Measurements from ENCODE around the gene UMODL1. TPM values are rescaled to one million over a fixed set of nuclear protein-coding genes. Genes with fewer than 3 reads are reported as not detected.
A peak's percentile ranks its signal among the peaks of the same experiment; 100 is the strongest.

Gene UMODL1
- total RNA-seq, 1 experiment from 2014 or later = not detected

- H3K4me1 Mint-ChIP-seq (ENCODE audit: low read depth, unreplicated experiment) = peaks cover 20% of the 10 kb centered on the region
- CTCF ChIA-PET = no interaction called here
- H3K36me3 Mint-ChIP-seq (ENCODE audit: insufficient read depth, unreplicated experiment) = no peaks in the 10 kb centered on the region
- DNase-seq = no peak
- BruUV-seq (replicated peaks) = no TSS peak
- H3K27ac Mint-ChIP-seq (ENCODE audit: unreplicated experiment) = no peak overlapping the region
- H3K4me3 Mint-ChIP-seq (ENCODE audit: low read depth, unreplicated experiment) = no peak overlapping the region
- TF ChIP-seq, protein P1, sequence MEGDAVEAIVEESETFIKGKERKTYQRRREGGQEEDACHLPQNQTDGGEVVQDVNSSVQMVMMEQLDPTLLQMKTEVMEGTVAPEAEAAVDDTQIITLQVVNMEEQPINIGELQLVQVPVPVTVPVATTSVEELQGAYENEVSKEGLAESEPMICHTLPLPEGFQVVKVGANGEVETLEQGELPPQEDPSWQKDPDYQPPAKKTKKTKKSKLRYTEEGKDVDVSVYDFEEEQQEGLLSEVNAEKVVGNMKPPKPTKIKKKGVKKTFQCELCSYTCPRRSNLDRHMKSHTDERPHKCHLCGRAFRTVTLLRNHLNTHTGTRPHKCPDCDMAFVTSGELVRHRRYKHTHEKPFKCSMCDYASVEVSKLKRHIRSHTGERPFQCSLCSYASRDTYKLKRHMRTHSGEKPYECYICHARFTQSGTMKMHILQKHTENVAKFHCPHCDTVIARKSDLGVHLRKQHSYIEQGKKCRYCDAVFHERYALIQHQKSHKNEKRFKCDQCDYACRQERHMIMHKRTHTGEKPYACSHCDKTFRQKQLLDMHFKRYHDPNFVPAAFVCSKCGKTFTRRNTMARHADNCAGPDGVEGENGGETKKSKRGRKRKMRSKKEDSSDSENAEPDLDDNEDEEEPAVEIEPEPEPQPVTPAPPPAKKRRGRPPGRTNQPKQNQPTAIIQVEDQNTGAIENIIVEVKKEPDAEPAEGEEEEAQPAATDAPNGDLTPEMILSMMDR (IDR thresholded peaks at IDR 0.05; ENCODE audit: unreplicated experiment) = no peak
- intact Hi-C loops (cut with micrococcal nuclease; ENCODE audit: unreplicated experiment) = no loop called here
- H3K27me3 Mint-ChIP-seq (ENCODE audit: unreplicated experiment) = peaks cover 9% of the 10 kb centered on the region
- peaks cover 3% of the 10 kb centered on the region for H3K9me3 Mint-ChIP-seq (ENCODE audit: low read depth, unreplicated experiment)
Measured at GRCh38 chr21:42096566-42096965, 25.4 kb downstream of the UMODL1 start.

GRCh38 chr21:42097274-42097673 is 26.2 kb downstream of the UMODL1 start:
- H3K27ac Mint-ChIP-seq (ENCODE audit: unreplicated experiment) = peak overlapping the region; percentile 76
- peaks cover 20% of the 10 kb centered on the region for H3K4me1 Mint-ChIP-seq (ENCODE audit: low read depth, unreplicated experiment)
- no peak overlapping the region for H3K4me3 Mint-ChIP-seq (ENCODE audit: low read depth, unreplicated experiment)
- peaks cover 2% of the 10 kb centered on the region for H3K27me3 Mint-ChIP-seq (ENCODE audit: unreplicated experiment)
- H3K36me3 Mint-ChIP-seq (ENCODE audit: insufficient read depth, unreplicated experiment) = no peaks in the 10 kb centered on the region
- DNase-seq = no peak
- intact Hi-C loops (cut with micrococcal nuclease; ENCODE audit: unreplicated experiment) = no loop called here
- CTCF ChIA-PET = interaction anchor here (0.6 to 1.3 kb wide), 3 partner anchors 11 to 33 kb away, joined by 3 to 5 read pairs (median 4); no protein-coding TSS in a partner anchor
- H3K9me3 Mint-ChIP-seq (ENCODE audit: low read depth, unreplicated experiment) = peaks cover 3% of the 10 kb centered on the region
- BruUV-seq (replicated peaks) = no TSS peak
- TF ChIP-seq, protein P1 (IDR thresholded peaks at IDR 0.05; ENCODE audit: unreplicated experiment) = no peak

DNA sequence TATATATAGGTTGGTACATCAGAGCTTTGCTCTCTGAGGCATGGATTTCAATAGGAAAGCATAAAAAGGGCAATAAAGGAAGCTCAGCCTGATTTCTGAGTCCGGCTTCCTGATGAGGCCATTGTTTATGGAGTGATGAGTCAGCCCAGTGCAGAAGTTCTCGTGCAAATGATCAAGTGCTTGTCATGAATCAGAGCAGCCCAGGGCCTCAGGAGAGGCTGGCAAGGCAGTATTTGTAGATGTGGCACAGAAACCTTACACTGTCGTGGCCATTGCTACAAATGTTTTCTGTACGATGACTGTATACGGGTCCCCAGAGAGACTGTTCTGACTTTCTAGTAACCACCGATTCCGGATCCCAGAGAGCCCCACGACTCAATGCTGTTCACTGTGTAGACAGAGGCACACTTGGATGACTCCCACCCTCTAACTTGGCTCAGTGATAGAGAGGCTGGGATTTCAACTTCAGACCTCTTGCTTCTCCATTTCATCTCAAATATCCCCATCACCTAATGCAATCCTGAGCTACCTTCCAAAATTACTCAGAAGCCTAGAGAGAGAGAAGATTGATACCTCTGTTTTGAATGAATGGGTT is 26.8 kb downstream of the UMODL1 start:
- Mint-ChIP-seq H3K36me3 (ENCODE audit: insufficient read depth, unreplicated experiment) (no peaks in the 10 kb centered on the region), H3K4me3 (ENCODE audit: low read depth, unreplicated experiment) (no peak overlapping the region), H3K9me3 (ENCODE audit: low read depth, unreplicated experiment) (peaks cover 3% of the 10 kb centered on the region), H3K27me3 (ENCODE audit: unreplicated experiment) (no peaks in the 10 kb centered on the region), H3K4me1 (ENCODE audit: low read depth, unreplicated experiment) (peaks cover 20% of the 10 kb centered on the region), H3K27ac (ENCODE audit: unreplicated experiment) (peak overlapping the region; percentile 44)
- TF ChIP-seq, protein P1 (IDR thresholded peaks at IDR 0.05; ENCODE audit: unreplicated experiment) = no peak
- peak; percentile 59 for DNase-seq
- CTCF ChIA-PET = interaction anchor here (0.6 to 1.3 kb wide), 4 partner anchors 10 to 34 kb away, joined by 3 to 5 read pairs (median 4); no protein-coding TSS in a partner anchor
- no TSS peak for BruUV-seq (replicated peaks)
- intact Hi-C loops (cut with micrococcal nuclease; ENCODE audit: unreplicated experiment) = no loop called here

DNA sequence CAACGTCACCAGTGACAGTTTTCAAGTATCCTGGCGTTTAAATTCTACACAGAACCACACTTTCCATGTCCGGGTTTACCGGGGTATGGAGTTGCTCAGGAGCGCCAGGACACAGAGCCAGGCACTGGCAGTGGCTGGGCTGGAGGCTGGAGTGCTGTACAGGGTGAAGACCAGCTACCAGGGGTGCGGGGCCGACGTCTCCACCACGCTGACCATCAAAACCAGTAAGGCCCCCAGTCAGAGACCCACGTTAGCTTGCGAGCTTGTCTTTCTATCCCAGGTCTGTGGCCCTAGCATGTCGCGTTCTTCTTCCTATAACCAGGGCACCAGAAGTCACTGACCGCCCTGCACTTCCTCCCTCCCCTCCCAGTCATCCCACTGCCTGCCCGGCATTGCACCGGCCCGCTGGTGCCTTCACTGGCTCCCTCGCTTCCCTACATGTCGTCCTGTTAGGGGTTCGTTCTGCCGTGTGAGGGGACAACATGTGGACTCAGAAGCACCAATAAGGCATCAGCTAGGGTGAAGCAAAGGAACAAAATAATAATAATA is 27.9 kb downstream of the UMODL1 start:
- no peak for DNase-seq
- Mint-ChIP-seq H3K4me1 (ENCODE audit: low read depth, unreplicated experiment) (peaks cover 20% of the 10 kb centered on the region), H3K9me3 (ENCODE audit: low read depth, unreplicated experiment) (peaks cover 3% of the 10 kb centered on the region), H3K27me3 (ENCODE audit: unreplicated experiment) (no peaks in the 10 kb centered on the region), H3K27ac (ENCODE audit: unreplicated experiment) (no peak overlapping the region), H3K36me3 (ENCODE audit: insufficient read depth, unreplicated experiment) (no peaks in the 10 kb centered on the region), H3K4me3 (ENCODE audit: low read depth, unreplicated experiment) (no peak overlapping the region)
- BruUV-seq (replicated peaks) = no TSS peak
- TF ChIP-seq, protein P1 (IDR thresholded peaks at IDR 0.05; ENCODE audit: unreplicated experiment) = no peak
- intact Hi-C loops (cut with micrococcal nuclease; ENCODE audit: unreplicated experiment) = no loop called here
- CTCF ChIA-PET = no interaction called here
